WI38 (cell line): ENCODE results near the gene ROCK2.

ENCODE experiments used
- H3K4me3 ChIP-seq: 2 replicates; pipeline ENCODE4 v1.5.1; 2011; ENCODE audit warnings: low read depth, mild to moderate bottlenecking, control low read depth, low read length
- TF ChIP-seq, protein P1 (sequence below): IDR thresholded peaks from 2 replicates; pipeline ENCODE4 v1.5.1; 2012; ENCODE audit warnings: low read depth, mild to moderate bottlenecking, control low read depth, low read length

ROCK2 gene

DNA sequence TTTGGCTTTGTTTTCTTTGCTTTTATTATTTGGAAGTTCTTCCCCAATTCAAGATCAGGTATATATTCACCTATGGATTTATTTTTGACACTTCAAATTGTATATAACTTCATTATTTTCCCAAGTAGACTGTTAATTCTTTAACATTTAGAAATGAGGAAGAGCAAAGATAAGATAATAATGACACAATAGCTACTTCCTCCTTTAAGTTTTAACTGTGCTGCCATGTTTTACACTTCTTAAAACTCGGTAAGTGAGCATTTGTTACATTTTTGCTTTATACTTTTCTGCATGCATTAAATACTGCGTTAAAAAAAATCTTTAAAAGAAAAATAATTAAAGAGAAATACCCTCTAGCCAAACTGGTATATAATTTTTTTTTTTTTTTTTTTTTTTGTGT, 156.7 kb downstream of the ROCK2 start:
- no peak overlapping the region for H3K4me3 ChIP-seq
- TF ChIP-seq, protein P1, sequence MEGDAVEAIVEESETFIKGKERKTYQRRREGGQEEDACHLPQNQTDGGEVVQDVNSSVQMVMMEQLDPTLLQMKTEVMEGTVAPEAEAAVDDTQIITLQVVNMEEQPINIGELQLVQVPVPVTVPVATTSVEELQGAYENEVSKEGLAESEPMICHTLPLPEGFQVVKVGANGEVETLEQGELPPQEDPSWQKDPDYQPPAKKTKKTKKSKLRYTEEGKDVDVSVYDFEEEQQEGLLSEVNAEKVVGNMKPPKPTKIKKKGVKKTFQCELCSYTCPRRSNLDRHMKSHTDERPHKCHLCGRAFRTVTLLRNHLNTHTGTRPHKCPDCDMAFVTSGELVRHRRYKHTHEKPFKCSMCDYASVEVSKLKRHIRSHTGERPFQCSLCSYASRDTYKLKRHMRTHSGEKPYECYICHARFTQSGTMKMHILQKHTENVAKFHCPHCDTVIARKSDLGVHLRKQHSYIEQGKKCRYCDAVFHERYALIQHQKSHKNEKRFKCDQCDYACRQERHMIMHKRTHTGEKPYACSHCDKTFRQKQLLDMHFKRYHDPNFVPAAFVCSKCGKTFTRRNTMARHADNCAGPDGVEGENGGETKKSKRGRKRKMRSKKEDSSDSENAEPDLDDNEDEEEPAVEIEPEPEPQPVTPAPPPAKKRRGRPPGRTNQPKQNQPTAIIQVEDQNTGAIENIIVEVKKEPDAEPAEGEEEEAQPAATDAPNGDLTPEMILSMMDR = no peak

DNA sequence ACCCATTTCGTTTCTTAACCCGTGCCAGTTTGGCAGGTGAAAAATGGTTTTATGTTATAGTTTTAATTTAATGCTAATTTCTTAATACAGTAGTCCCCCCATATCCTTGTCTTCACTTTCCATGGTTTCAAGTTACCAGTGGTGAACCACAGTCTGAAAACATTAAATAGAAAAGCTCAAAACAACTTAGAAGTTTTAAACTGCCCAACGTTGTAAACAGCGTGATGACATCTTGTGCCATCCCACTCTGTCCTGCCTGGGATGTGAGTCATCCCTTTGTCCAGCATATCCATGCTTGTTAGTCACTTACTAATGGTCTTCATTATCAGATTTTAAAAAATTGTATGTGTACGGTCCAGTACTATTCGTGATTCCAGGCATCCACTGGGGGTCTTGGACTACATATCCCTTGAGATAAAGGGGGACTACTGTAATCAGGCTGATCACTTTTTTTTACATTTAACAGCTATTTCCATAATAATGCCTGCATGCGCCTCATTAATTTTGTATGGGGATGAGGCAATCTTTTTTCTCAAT, 157.3 kb downstream of the ROCK2 start:
- H3K4me3 ChIP-seq = no peak overlapping the region
- TF ChIP-seq, protein P1 = no peak

DNA sequence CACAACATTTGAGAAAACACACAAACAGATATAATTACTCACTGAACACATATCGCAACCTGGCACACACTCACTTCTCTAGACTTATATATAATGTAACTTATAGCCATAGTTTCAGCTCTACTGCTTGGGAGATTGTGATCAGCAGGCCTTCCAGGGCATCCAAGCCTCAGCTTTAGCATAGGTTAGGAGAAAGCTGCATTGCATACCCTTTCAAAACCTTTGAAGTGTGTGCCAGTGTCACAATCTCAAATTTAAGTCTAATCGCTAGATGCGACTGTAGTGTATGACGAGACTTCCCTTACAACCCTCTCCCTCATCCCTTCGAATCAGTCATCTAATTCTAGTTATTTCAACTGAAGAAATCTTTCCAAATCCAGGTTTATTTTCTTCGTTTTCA, 158.3 kb downstream of the ROCK2 start:
- TF ChIP-seq, protein P1 = no peak

DNA sequence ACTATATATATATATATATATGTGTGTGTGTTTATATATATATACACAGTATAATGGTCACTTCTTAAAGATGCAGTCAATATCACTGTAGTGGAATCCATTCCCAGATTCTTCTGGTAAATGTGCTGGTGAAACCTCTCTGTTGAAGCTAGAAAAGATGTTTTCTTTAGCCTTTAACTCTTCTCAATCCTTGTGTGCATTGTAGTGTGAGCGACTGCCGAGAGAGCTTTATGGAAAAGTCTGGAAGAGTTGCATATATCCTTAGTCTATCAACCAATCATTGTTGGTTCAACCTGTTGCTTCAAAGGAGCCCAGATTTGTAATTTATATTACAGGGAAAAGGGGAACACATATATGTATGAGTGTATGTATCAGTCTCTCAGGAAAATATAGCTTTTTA, 161.5 kb downstream of the ROCK2 start:
- H3K4me3 ChIP-seq = no peak overlapping the region

More for the DNA sequence above, 158.3 kb downstream of the ROCK2 start:
- H3K4me3 ChIP-seq = no peak overlapping the region

DNA sequence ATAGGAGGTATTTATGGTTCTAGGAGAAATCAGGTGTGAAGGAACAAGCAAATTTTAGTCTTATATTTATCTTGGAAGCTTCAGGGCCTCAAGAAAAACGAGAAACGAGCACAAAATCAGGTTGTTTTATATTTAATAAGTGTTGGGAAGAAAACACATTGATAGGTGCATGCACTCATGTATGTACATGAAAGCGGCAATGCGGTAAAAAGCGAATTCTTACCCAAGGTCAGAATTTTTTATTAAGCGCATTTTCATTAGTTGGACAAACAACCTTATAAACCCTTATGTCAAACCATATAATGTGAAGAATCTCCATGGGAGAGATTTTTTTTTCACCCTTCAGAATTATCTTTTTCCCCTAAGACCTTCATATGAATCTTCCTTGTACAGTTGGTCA, 163.8 kb downstream of the ROCK2 start:
- H3K4me3 ChIP-seq = no peak overlapping the region
- TF ChIP-seq, protein P1 = no peak

More for the DNA sequence above, 161.5 kb downstream of the ROCK2 start:
- TF ChIP-seq, protein P1 = no peak

DNA sequence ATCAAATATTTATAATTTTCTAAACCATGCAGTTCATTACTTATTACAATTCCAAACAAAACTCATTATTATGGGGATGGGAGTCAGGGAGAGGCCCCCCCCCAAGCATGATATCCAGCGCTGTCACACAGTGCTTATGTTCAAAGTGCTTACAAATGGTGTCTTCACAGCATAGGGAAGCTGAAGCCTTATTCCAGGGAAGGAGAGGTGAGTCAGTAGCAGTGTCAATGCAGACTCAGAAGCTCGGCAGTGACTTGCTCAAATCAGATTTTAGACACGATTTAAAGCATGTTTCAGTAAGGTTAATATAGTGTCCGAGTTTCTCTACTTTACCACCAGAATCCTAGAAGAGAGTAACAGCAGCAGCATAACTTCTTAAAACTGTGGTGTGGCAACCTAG, 164.5 kb downstream of the ROCK2 start:
- TF ChIP-seq, protein P1 = no peak
- no peak overlapping the region for H3K4me3 ChIP-seq

DNA sequence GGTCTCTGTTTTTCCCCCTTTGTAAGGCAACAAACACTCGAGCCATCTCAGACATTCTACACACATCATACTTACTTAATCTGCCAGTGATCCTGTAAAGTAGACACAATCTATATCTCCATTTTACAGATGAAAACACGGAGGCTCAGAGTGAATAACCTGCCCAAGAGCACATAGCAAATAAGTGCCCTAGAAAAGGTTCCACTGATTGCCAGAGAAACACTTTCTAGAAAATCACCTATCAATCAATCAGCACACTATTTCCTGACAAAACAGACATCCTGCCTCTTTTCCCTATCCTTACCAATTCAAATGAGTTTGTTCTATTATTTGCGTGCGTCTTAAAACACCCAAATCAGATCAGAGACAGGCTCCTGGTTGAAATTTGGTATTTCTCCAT, 165.2 kb downstream of the ROCK2 start:
- no peak overlapping the region for H3K4me3 ChIP-seq
- TF ChIP-seq, protein P1 = no peak
